ENCODE results near the gene MPEG1. TPM values are rescaled to one million over a fixed set of nuclear protein-coding genes. Genes with fewer than 3 reads are reported as not detected.

MPEG1 gene
- total and polyA plus RNA-seq, 10 donors: 46.0 to 410 (median 246) TPM

DNA sequence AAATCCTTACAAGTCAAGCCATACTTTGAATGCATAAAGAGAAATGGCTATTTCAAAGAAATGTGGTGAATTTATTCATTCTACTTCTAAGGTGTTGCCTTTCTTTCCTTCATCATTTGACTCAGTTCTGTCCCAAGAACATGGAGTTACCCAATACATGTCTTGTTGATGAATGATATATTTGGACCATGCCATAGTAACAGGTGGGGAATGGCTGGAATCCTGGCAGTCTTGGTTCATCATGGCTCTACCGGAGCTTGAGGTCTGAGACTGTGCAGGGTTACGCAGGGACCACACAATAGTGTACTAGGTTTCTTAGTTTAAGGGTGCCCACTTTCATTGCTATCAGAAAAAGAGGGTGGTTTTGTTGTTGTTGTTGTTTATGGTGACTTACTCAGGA, 40.3 kb upstream of the MPEG1 start:
- WGBS, 5 donors: 90 to 100% (median 99%) methylated on average over 2 of the region's 2 CpGs
- Histone ChIP-seq H3K27ac (no peak overlapping the region), H3K9me3 (no peaks in the 10 kb centered on the region), H3K36me3 (no peaks in the 10 kb centered on the region), H3K27me3 (replicated peaks in 1 of 7) (no peaks in the 10 kb centered on the region), H3K4me1 (peaks cover 2 to 28% (median 12%) of the 10 kb centered on the region in 6 donors), H3K4me3 (no peak overlapping the region)
- DNase-seq: no peak
- TF ChIP-seq, protein P1, sequence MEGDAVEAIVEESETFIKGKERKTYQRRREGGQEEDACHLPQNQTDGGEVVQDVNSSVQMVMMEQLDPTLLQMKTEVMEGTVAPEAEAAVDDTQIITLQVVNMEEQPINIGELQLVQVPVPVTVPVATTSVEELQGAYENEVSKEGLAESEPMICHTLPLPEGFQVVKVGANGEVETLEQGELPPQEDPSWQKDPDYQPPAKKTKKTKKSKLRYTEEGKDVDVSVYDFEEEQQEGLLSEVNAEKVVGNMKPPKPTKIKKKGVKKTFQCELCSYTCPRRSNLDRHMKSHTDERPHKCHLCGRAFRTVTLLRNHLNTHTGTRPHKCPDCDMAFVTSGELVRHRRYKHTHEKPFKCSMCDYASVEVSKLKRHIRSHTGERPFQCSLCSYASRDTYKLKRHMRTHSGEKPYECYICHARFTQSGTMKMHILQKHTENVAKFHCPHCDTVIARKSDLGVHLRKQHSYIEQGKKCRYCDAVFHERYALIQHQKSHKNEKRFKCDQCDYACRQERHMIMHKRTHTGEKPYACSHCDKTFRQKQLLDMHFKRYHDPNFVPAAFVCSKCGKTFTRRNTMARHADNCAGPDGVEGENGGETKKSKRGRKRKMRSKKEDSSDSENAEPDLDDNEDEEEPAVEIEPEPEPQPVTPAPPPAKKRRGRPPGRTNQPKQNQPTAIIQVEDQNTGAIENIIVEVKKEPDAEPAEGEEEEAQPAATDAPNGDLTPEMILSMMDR (IDR thresholded peaks at IDR 0.05 in 8 of 11, conservative IDR thresholded peaks at IDR 0.05 in 3 of 11): no peak
- TF ChIP-seq POLR2A (IDR thresholded peaks at IDR 0.05): no peak
- no peak for TF ChIP-seq POLR2AphosphoS5 (IDR thresholded peaks at IDR 0.05)
- intact Hi-C loops (cut with DNase I; ENCODE audit: low total_unique reads): no loop called here

DNA sequence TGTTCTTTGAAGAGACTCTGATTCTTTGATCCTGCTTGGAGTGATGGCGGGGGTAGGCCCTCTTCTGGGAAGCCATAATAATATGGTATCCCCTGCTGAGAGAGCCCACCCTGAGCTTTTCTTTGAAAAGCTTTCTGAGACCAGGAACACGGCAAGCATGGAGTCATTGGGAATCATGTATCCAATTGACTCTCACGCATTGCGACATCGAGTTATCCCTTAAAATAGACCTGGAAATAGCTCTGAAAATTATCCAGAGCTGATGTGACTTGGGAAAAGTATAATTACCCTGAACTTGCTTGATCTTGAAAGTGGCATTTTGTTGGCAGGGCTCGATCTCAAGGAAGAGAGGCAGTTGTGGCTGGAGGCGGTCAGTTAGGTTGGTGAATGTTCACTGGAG, 36.8 kb upstream of the MPEG1 start:
- Histone ChIP-seq H3K27ac (peak overlapping the region in 2 of 8 donors; percentile 77 to 82), H3K27me3 (replicated peaks in 1 of 7) (no peaks in the 10 kb centered on the region), H3K36me3 (no peaks in the 10 kb centered on the region), H3K9me3 (no peaks in the 10 kb centered on the region), H3K4me3 (no peak overlapping the region), H3K4me1 (peaks cover 2 to 41% (median 13%) of the 10 kb centered on the region in 6 donors)
- intact Hi-C loops (cut with DNase I; ENCODE audit: low total_unique reads): no loop called here
- no peak for DNase-seq
- TF ChIP-seq, protein P1 (IDR thresholded peaks at IDR 0.05 in 8 of 11, conservative IDR thresholded peaks at IDR 0.05 in 3 of 11): no peak
- TF ChIP-seq POLR2AphosphoS5 (IDR thresholded peaks at IDR 0.05): no peak
- WGBS, 5 donors: 91 to 98% (median 95%) methylated on average over 7 of the region's 7 CpGs

DNA sequence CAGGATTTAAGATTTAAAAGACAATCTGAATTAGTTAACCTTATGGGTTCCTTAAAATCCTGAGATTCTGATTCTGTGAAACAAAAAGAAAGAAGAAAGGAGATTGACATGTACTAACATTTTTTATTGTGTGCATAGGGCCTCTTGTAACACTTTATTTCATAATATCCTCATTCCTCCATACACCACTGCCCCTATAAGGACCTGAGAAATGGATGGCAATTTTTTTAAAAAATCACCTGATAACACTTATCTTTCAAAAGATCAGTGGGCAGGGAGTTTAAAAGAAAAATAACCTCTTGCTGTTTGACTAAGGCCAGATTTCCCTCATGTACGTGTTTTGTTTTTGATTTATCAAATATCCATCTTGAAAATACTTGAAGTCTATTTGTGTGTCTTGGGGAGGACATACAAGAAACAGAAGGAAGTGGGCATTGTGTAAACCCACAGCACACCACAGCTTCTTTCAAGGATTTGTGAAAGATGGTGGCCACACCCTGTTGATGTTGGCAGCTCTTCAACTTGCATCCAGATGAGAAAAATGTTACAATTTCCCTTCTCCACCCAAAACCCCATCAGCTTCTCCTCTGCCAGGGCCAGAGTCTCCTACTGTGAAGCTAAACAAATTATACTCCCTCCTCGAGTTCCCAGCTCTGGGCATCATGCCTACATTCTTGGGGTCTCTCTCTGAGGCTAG, 35.0 kb upstream of the MPEG1 start:
- Histone ChIP-seq H3K4me1 (peaks cover 2 to 33% (median 13%) of the 10 kb centered on the region in 6 donors), H3K36me3 (no peaks in the 10 kb centered on the region), H3K27me3 (replicated peaks in 1 of 7) (no peaks in the 10 kb centered on the region), H3K4me3 (peak overlapping the region in 1 of 8 donors; percentile 21), H3K9me3 (no peaks in the 10 kb centered on the region), H3K27ac (peak overlapping the region; percentile 35 to 82 (median 69))
- 9 to 31% (median 17%) methylated on average over 2 of the region's 2 CpGs for WGBS, 5 donors
- no peak for DNase-seq
- TF ChIP-seq, protein P1 (IDR thresholded peaks at IDR 0.05 in 8 of 11, conservative IDR thresholded peaks at IDR 0.05 in 3 of 11): no peak
- TF ChIP-seq POLR2A (IDR thresholded peaks at IDR 0.05): no peak
- intact Hi-C loops (cut with DNase I; ENCODE audit: low total_unique reads): no loop called here

DNA sequence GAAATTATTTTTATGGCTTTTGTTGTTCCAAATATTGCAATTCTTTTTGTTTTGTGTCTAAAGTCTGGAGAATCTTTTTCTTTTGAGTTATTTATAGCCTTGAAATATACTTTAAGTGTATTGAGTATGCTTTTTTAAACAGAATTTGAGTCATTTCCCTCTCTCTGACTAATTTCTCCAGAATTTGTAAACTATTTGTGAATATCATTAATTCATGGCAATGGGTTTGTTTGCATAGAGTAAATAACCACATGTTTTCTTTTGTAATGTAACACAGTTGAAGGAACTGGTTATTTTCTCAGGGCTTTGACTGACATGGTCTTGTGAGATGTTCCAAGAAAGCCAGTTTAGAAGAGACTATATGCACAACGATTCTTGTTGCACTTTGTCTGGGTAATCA, 30.9 kb upstream of the MPEG1 start:
- 64 to 89% (median 85%) methylated on average over 1 of the region's 1 CpG for WGBS, 5 donors
- no peak overlapping the region for H3K4me3 ChIP-seq
- TF ChIP-seq, protein P1 (IDR thresholded peaks at IDR 0.05 in 8 of 11, conservative IDR thresholded peaks at IDR 0.05 in 3 of 11): no peak
- no peak for TF ChIP-seq POLR2A (IDR thresholded peaks at IDR 0.05)
- TF ChIP-seq POLR2AphosphoS5 (IDR thresholded peaks at IDR 0.05): no peak
- H3K4me1 ChIP-seq: peaks cover 2 to 25% (median 10%) of the 10 kb centered on the region in 6 donors
- no peaks in the 10 kb centered on the region for H3K36me3 ChIP-seq
- no peak for DNase-seq
- H3K27ac ChIP-seq: no peak overlapping the region
- intact Hi-C loops (cut with DNase I; ENCODE audit: low total_unique reads): no loop called here
- H3K27me3 ChIP-seq (replicated peaks in 1 of 7): no peaks in the 10 kb centered on the region
- peaks cover 0 to 27% (median 20%) of the 10 kb centered on the region in 8 donors for H3K9me3 ChIP-seq
